ENCODE data around the gene IGDCC3. TPM values are rescaled to one million over a fixed set of nuclear protein-coding genes. Genes with fewer than 3 reads are reported as not detected.

IGDCC3 gene
- total and polyA plus RNA-seq, 2 of the 8 experiments (the other 6 are each of a cell fraction or from before 2014, with no cell fraction given) = 26.8 to 45.7 TPM

DNA sequence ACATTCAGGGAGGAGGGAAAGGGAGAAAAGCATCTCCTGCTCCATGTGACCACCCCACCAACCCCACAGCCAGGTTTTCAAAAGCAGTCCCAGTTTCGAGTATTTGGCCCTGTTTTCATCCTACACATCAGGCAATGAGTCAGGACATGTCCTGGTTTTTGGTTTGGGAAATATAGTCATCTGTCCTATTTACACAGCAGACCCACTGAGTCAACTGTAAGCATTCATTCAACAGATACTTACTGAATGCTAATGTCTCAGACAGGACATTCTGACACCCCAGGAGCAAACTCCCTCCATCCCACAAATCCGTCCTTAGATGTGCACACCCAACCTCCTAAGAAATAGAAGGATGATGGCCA lies 32.9 kb downstream of the IGDCC3 start:
- H2BK12ac ChIP-seq (ENCODE audit: low read depth, low read length) = no peak overlapping the region
- WGBS, 2 experiments (ENCODE audit: extremely low coverage in 1 of 2, insufficient coverage in 1 of 2, insufficient read length in 1 of 2, insufficient replicate concordance in 2 of 2, low coverage in 1 of 2, low lambda C conversion rate in 2 of 2, missing lambda C conversion rate in 1 of 2) = 88% methylated on average over 2 of the region's 2 CpGs; no CpG with 5 or more reads in 1 of the 2 experiments
- no peak overlapping the region for H2AFZ ChIP-seq (ENCODE audit: low read length)
- H3K56ac ChIP-seq (replicated peaks; ENCODE audit: insufficient read length, low read depth, low read length) = no peak overlapping the region
- DNase-seq (ENCODE audit: low read depth in 1 of 2, low spot score in 2 of 2) (no peak), FAIRE-seq (no peak)
- no peak overlapping the region for H3K9ac ChIP-seq (replicated peaks in 1 of 4; ENCODE audit: extremely low read depth in 1 of 4, low read depth in 3 of 4, low read length in 3 of 4)
- 0 out of 2 replicates have a peak overlapping the region, but pooled peaks have one; percentile 43 for H2BK20ac ChIP-seq (ENCODE audit: low read length)
- no peaks in the 10 kb centered on the region for H3K23me2 ChIP-seq (ENCODE audit: low read depth, low read length)
- no peak overlapping the region for H2AK5ac ChIP-seq (ENCODE audit: low read depth, low read length)
- H3K27me3 ChIP-seq (replicated peaks in 1 of 4; ENCODE audit: control insufficient read depth in 3 of 4, extremely low read depth in 1 of 4, insufficient read depth in 3 of 4, low read length in 3 of 4) = no peaks in the 10 kb centered on the region
- H3K4ac ChIP-seq (replicated peaks; ENCODE audit: insufficient read length, low read depth, low read length) = no peak overlapping the region
- H4K20me1 ChIP-seq (replicated peaks in 1 of 2; ENCODE audit: control insufficient read depth in 1 of 2, insufficient read depth in 2 of 2, low read length in 2 of 2) = peaks cover 0 to 5% of the 10 kb centered on the region in 2 experiments
- H3K4me1 ChIP-seq (replicated peaks in 1 of 4; ENCODE audit: control insufficient read depth in 3 of 4, insufficient read depth in 4 of 4, low read length in 3 of 4) = peaks cover 0 to 5% (median 1%) of the 10 kb centered on the region in 4 experiments; a peak in 4 of 7 replicates
- H3K4me3 ChIP-seq (ENCODE audit: extremely low read depth in 1 of 4, insufficient read depth in 2 of 4, low read depth in 3 of 4, low read length in 4 of 4) = no peak overlapping the region
- H3K79me2 ChIP-seq (ENCODE audit: control insufficient read depth in 1 of 2, insufficient read depth in 2 of 2, low read length in 2 of 2) = peaks cover 0 to 9% of the 10 kb centered on the region in 2 experiments; a peak in 1 of 4 replicates
- no peak overlapping the region for H2BK5ac ChIP-seq (ENCODE audit: low read depth, low read length)
- no peak overlapping the region for H3K27ac ChIP-seq (ENCODE audit: low read depth, low read length)
- H3K14ac ChIP-seq (ENCODE audit: insufficient read length) = no peak overlapping the region
- H3K79me1 ChIP-seq (ENCODE audit: low read depth, low read length) = no peaks in the 10 kb centered on the region
- H3K36me3 ChIP-seq (ENCODE audit: control insufficient read depth in 2 of 4, insufficient read depth in 4 of 4, low read length in 3 of 4) = no peaks in the 10 kb centered on the region
- no peak overlapping the region for H3K23ac ChIP-seq (ENCODE audit: insufficient read length)
- no peak overlapping the region for H4K8ac ChIP-seq (ENCODE audit: extremely low read depth, insufficient read depth, low read length)
- no peak overlapping the region for H3K18ac ChIP-seq (ENCODE audit: extremely low read depth, low read length)
- H4K5ac ChIP-seq (ENCODE audit: insufficient read length, low read depth, low read length) = no peak overlapping the region
- no peak overlapping the region for H2BK15ac ChIP-seq (ENCODE audit: low read length)
- CTCF ChIA-PET (ENCODE audit: partially characterized antibody) = interaction anchor here (2.1 kb wide), 1 partner anchor 34 kb away, joined by 5 read pairs; no protein-coding TSS in a partner anchor
- H4K91ac ChIP-seq (replicated peaks; ENCODE audit: insufficient read length, low read length) = no peak overlapping the region
- no peak overlapping the region for H2BK120ac ChIP-seq (replicated peaks; ENCODE audit: low read depth, low read length)
- H3K9me3 ChIP-seq (ENCODE audit: insufficient read depth in 2 of 2, low read depth in 1 of 2, low read length in 1 of 2) = no peaks in the 10 kb centered on the region
- no peak overlapping the region for H3K4me2 ChIP-seq (ENCODE audit: insufficient read depth in 1 of 2, low read depth in 2 of 2, low read length in 2 of 2)
- POLR2A ChIA-PET (ENCODE audit: partially characterized antibody) = no interaction called here
- TF ChIP-seq SAP30 (IDR thresholded peaks at IDR 0.05; ENCODE audit: insufficient read depth, insufficient replicate concordance, low read length) (no peak), SIN3A (conservative IDR thresholded peaks at IDR 0.05 in 1 of 2, IDR thresholded peaks at IDR 0.05 in 1 of 2; ENCODE audit: low read depth in 1 of 2, low read length in 2 of 2) (no peak), GTF2F1 (IDR thresholded peaks at IDR 0.05; ENCODE audit: borderline replicate concordance, low read depth, low read length) (no peak), KDM1A (IDR thresholded peaks at IDR 0.05; ENCODE audit: borderline replicate concordance, low read length) (no peak), RBBP5 (IDR thresholded peaks at IDR 0.05; ENCODE audit: borderline replicate concordance, low read depth, low read length) (no peak)
- TF ChIP-seq, protein P1, sequence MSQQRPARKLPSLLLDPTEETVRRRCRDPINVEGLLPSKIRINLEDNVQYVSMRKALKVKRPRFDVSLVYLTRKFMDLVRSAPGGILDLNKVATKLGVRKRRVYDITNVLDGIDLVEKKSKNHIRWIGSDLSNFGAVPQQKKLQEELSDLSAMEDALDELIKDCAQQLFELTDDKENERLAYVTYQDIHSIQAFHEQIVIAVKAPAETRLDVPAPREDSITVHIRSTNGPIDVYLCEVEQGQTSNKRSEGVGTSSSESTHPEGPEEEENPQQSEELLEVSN (IDR thresholded peaks at IDR 0.05) = no peak
- TF ChIP-seq, protein P2, sequence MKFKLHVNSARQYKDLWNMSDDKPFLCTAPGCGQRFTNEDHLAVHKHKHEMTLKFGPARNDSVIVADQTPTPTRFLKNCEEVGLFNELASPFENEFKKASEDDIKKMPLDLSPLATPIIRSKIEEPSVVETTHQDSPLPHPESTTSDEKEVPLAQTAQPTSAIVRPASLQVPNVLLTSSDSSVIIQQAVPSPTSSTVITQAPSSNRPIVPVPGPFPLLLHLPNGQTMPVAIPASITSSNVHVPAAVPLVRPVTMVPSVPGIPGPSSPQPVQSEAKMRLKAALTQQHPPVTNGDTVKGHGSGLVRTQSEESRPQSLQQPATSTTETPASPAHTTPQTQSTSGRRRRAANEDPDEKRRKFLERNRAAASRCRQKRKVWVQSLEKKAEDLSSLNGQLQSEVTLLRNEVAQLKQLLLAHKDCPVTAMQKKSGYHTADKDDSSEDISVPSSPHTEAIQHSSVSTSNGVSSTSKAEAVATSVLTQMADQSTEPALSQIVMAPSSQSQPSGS (IDR thresholded peaks at IDR 0.05; ENCODE audit: low read length) = no peak
- TF ChIP-seq, protein P3, sequence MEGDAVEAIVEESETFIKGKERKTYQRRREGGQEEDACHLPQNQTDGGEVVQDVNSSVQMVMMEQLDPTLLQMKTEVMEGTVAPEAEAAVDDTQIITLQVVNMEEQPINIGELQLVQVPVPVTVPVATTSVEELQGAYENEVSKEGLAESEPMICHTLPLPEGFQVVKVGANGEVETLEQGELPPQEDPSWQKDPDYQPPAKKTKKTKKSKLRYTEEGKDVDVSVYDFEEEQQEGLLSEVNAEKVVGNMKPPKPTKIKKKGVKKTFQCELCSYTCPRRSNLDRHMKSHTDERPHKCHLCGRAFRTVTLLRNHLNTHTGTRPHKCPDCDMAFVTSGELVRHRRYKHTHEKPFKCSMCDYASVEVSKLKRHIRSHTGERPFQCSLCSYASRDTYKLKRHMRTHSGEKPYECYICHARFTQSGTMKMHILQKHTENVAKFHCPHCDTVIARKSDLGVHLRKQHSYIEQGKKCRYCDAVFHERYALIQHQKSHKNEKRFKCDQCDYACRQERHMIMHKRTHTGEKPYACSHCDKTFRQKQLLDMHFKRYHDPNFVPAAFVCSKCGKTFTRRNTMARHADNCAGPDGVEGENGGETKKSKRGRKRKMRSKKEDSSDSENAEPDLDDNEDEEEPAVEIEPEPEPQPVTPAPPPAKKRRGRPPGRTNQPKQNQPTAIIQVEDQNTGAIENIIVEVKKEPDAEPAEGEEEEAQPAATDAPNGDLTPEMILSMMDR (IDR thresholded peaks at IDR 0.05; ENCODE audit: control extremely low read depth in 1 of 3, insufficient read depth in 1 of 3, low read depth in 1 of 3, low read length in 3 of 3) = no peak

Data from H1 (cell line).